H1 (cell line): Measurements from ENCODE around the gene TNIK. TPM values are rescaled to one million over a fixed set of nuclear protein-coding genes. Genes with fewer than 3 reads are reported as not detected.

Experiments used
- CTCF ChIA-PET: fragments of 300-600 bp; sonication (Branson Sonifier 250); formaldehyde crosslinking; loops from one replicate; lab custom pipeline; 2021; ENCODE audit not compliant: partially characterized antibody; lab: Charles Lee
- POLR2A ChIA-PET: fragments of 300-600 bp; sonication (Branson Sonifier 250); formaldehyde crosslinking; loops from one replicate; lab custom pipeline; 2021; ENCODE audit warnings: inconsistent platforms; ENCODE audit not compliant: partially characterized antibody; lab: Charles Lee
- DNase-seq, 2 experiments: peaks; one replicate each; pipeline versions ENCODE4 v3.0.0 to v3.0.0-alpha.2; 2010 to 2022; ENCODE audit warnings: low spot score in 2 of 2, low read depth in 1 of 2, mixed read lengths in 1 of 2
- FAIRE-seq: peaks from 2 replicates; lab custom pipeline; 2011; peaks lifted over from hg19 to GRCh38; lab: Jason Lieb, UNC
- H2AFZ ChIP-seq: 2 replicates; pipeline ENCODE4 v1.8.1; 2012; ENCODE audit warnings: low read length, inconsistent platforms
- H2AK5ac ChIP-seq: 2 replicates; pipeline ENCODE4 v1.6.1; 2013; ENCODE audit warnings: low read depth, low read length
- H2BK120ac ChIP-seq: replicated peaks from 2 replicates; pipeline ENCODE3; 2013; ENCODE audit warnings: low read depth, low read length, inconsistent platforms
- H2BK12ac ChIP-seq: 2 replicates; pipeline ENCODE4 v1.6.1; 2013; ENCODE audit warnings: low read depth, low read length
- H2BK15ac ChIP-seq: 2 replicates; pipeline ENCODE4 v1.6.1; 2013; ENCODE audit warnings: low read length
- H2BK20ac ChIP-seq: 2 replicates; pipeline ENCODE4 v1.6.1; 2013; ENCODE audit warnings: low read length
- H2BK5ac ChIP-seq: 2 replicates; pipeline ENCODE4 v1.6.1; 2013; ENCODE audit warnings: low read depth, low read length
- H3K14ac ChIP-seq: 2 replicates; pipeline ENCODE4 v1.6.1; 2013; ENCODE audit warnings: inconsistent platforms; ENCODE audit not compliant: insufficient read length
- H3K18ac ChIP-seq: 2 replicates; pipeline ENCODE4 v1.6.1; 2013; ENCODE audit warnings: low read length; ENCODE audit errors: extremely low read depth
- H3K23ac ChIP-seq: 2 replicates; pipeline ENCODE4 v1.6.1; 2013; ENCODE audit warnings: inconsistent platforms; ENCODE audit not compliant: insufficient read length
- H3K23me2 ChIP-seq: 2 replicates; pipeline ENCODE4 v1.6.1; 2013; ENCODE audit warnings: low read depth, low read length
- H3K27ac ChIP-seq: 2 replicates; pipeline ENCODE4 v1.6.1; 2011; ENCODE audit warnings: low read depth, low read length, inconsistent platforms
- H3K27me3 ChIP-seq, 4 experiments: replicated peaks in 1 of 4; 1 replicate in 1 of 4; 2 replicates in 3 of 4; pipeline versions ENCODE4 v1.6.1 to v1.8.1; 2011 to 2013; ENCODE audit warnings: low read length in 3 of 4, mild to moderate bottlenecking in 3 of 4, inconsistent platforms in 2 of 4, mixed read lengths in 2 of 4, moderate library complexity in 1 of 4; ENCODE audit not compliant: control insufficient read depth in 3 of 4, insufficient read depth in 3 of 4; ENCODE audit errors: extremely low read depth in 1 of 4
- H3K36me3 ChIP-seq, 4 experiments: 2 replicates each; pipeline versions ENCODE4 v1.6.1 to v1.8.1; 2011 to 2013; ENCODE audit warnings: mild to moderate bottlenecking in 4 of 4, low read length in 3 of 4, moderate library complexity in 2 of 4, control low read depth in 1 of 4, inconsistent platforms in 1 of 4; ENCODE audit not compliant: insufficient read depth in 4 of 4, control insufficient read depth in 2 of 4
- H3K4ac ChIP-seq: replicated peaks from 2 replicates; pipeline ENCODE3; 2013; ENCODE audit warnings: low read length, low read depth, mixed read lengths, inconsistent platforms; ENCODE audit not compliant: insufficient read length
- H3K4me1 ChIP-seq, 4 experiments: replicated peaks in 1 of 4; 1 replicate in 1 of 4; 2 replicates in 3 of 4; pipeline versions ENCODE4 v1.6.1 to v1.8.1; 2011 to 2013; ENCODE audit warnings: low read length in 3 of 4, inconsistent platforms in 2 of 4, mixed read lengths in 1 of 4; ENCODE audit not compliant: insufficient read depth in 4 of 4, control insufficient read depth in 3 of 4
- H3K4me2 ChIP-seq, 2 experiments: 2 replicates each; pipeline versions ENCODE4 v1.6.1 to v1.8.1; 2011 to 2013; ENCODE audit warnings: low read depth in 2 of 2, low read length in 2 of 2, control low read depth in 1 of 2, inconsistent platforms in 1 of 2, mild to moderate bottlenecking in 1 of 2; ENCODE audit not compliant: insufficient read depth in 1 of 2
- H3K4me3 ChIP-seq, 4 experiments: fragments of 200-600, 300-600 bp in 1 of 4; sonication (generic), shearing (Covaris generic), sonication (Bioruptor Twin) in 1 of 4; 2 replicates each; pipeline versions ENCODE4 v1.5.1 to v1.8.1; 2011 to 2016; ENCODE audit warnings: low read length in 4 of 4, low read depth in 3 of 4, control low read depth in 2 of 4, inconsistent platforms in 2 of 4, mild to moderate bottlenecking in 2 of 4, mixed read lengths in 1 of 4, moderate library complexity in 1 of 4; ENCODE audit not compliant: insufficient read depth in 2 of 4; ENCODE audit errors: extremely low read depth in 1 of 4
- H3K56ac ChIP-seq: replicated peaks from 2 replicates; pipeline ENCODE3; 2013; ENCODE audit warnings: low read depth, mild to moderate bottlenecking, mixed read lengths, low read length, inconsistent platforms; ENCODE audit not compliant: insufficient read length
- H3K79me1 ChIP-seq: 2 replicates; pipeline ENCODE4 v1.6.1; 2013; ENCODE audit warnings: low read depth, low read length, control low read depth
- H3K79me2 ChIP-seq, 2 experiments: 2 replicates each; pipeline versions ENCODE4 v1.6.1 to v1.8.1; 2012 to 2013; ENCODE audit warnings: low read length in 2 of 2, mild to moderate bottlenecking in 2 of 2, inconsistent platforms in 1 of 2; ENCODE audit not compliant: insufficient read depth in 2 of 2, control insufficient read depth in 1 of 2
- H3K9ac ChIP-seq, 4 experiments: replicated peaks in 1 of 4; 1 replicate in 1 of 4; 2 replicates in 3 of 4; pipeline versions ENCODE4 v1.6.1 to v1.8.1; 2011 to 2013; ENCODE audit warnings: low read depth in 3 of 4, low read length in 3 of 4, control low read depth in 2 of 4, mild to moderate bottlenecking in 2 of 4, moderate library complexity in 2 of 4, inconsistent platforms in 1 of 4; ENCODE audit errors: extremely low read depth in 1 of 4
- H3K9me3 ChIP-seq, 2 experiments: 2 replicates each; pipeline versions ENCODE4 v1.6.1 to v1.8.1; 2012 to 2013; ENCODE audit warnings: mild to moderate bottlenecking in 2 of 2, moderate library complexity in 2 of 2, control low read depth in 1 of 2, inconsistent platforms in 1 of 2, low read depth in 1 of 2, low read length in 1 of 2, mixed read lengths in 1 of 2; ENCODE audit not compliant: insufficient read depth in 2 of 2
- H4K20me1 ChIP-seq, 2 experiments: replicated peaks in 1 of 2; 2 replicates each; pipeline versions ENCODE3 to v1.8.1; 2011 to 2013; ENCODE audit warnings: inconsistent platforms in 2 of 2, low read length in 2 of 2, mild to moderate bottlenecking in 1 of 2; ENCODE audit not compliant: insufficient read depth in 2 of 2, control insufficient read depth in 1 of 2
- H4K5ac ChIP-seq: 2 replicates; pipeline ENCODE4 v1.6.1; 2013; ENCODE audit warnings: low read length, low read depth, mixed read lengths, inconsistent platforms; ENCODE audit not compliant: insufficient read length
- H4K8ac ChIP-seq: 2 replicates; pipeline ENCODE4 v1.8.0; 2013; ENCODE audit warnings: mild to moderate bottlenecking, moderate library complexity, low read length, inconsistent platforms; ENCODE audit not compliant: insufficient read depth; ENCODE audit errors: extremely low read depth
- H4K91ac ChIP-seq: replicated peaks from 2 replicates; pipeline ENCODE3; 2013; ENCODE audit warnings: low read length, mixed read lengths, inconsistent platforms; ENCODE audit not compliant: insufficient read length
- ASH2L ChIP-seq: fragments of 200-600, 300-600 bp; sonication (generic); IDR thresholded peaks from one replicate; pipeline ENCODE4 v1.7.1; 2017; ENCODE audit warnings: low read length
- FOSL1 ChIP-seq: IDR thresholded peaks from 2 replicates; pipeline ENCODE4 v1.6.1; 2011; ENCODE audit warnings: mild to moderate bottlenecking, low read depth, low read length, moderate library complexity; ENCODE audit not compliant: insufficient read depth
- KDM4A ChIP-seq: IDR thresholded peaks from one replicate; pipeline ENCODE4 v1.7.1; 2012; ENCODE audit warnings: low read depth, mild to moderate bottlenecking, moderate library complexity, low read length, inconsistent platforms; ENCODE audit not compliant: severe bottlenecking
- YY1 ChIP-seq: IDR thresholded peaks from 2 replicates; pipeline ENCODE4 v1.6.1; 2011; ENCODE audit warnings: low read depth, mild to moderate bottlenecking, low read length
- ZNF274 ChIP-seq: IDR thresholded peaks from 2 replicates; pipeline ENCODE4 v1.7.0; 2012; ENCODE audit warnings: low read length, borderline replicate concordance; ENCODE audit errors: extremely low read depth
- WGBS, 2 experiments: shearing (Covaris generic) in 1 of 2; methylation state at CpG; one replicate each; pipeline versions ENCODE4 v1.1.6 to v1.1.7; 2013 to 2015; ENCODE audit warnings: low lambda C conversion rate in 2 of 2, mixed read lengths in 2 of 2, inconsistent platforms in 1 of 2, low coverage in 1 of 2, missing lambda C conversion rate in 1 of 2; ENCODE audit not compliant: insufficient replicate concordance in 2 of 2, insufficient coverage in 1 of 2, insufficient read length in 1 of 2; ENCODE audit errors: extremely low coverage in 1 of 2, missing lambda C conversion rate in 1 of 2; 5-methylcytosine and 5-hydroxymethylcytosine counted together
- polyA plus RNA-seq, 7 experiments: library from polyadenylated mRNA; depleted of rRNA in 3 of 7; stranded (reverse) in 5 of 7; unstranded in 2 of 7; fragments of >200 nt in 5 of 7; fragments of 200-250 nt in 2 of 7; gene quantifications; 1 replicate in 5 of 7; 2 replicates in 1 of 7; 4 replicates in 1 of 7; pipeline versions ENCODE4 v1.2.1 to v1.2.3, GENCODE V29; 2011 to 2013; ENCODE audit warnings: missing spikeins in 2 of 7, mixed read lengths in 2 of 7
- total RNA-seq: library from RNA; stranded (reverse); fragmentation: NEBNext Ultra II Directional; extraction: Animal tissue kit (Norgen Biotek cat#: 25700); gene quantifications from 2 replicates; pipeline ENCODE4 v1.2.1, GENCODE V29; 2021
- TF ChIP-seq, protein P1 (sequence below), 3 experiments: IDR thresholded peaks; 1 replicate in 2 of 3; 2 replicates in 1 of 3; pipeline versions ENCODE4 v1.5.1 to v1.6.1; 2011; ENCODE audit warnings: low read length in 3 of 3, mild to moderate bottlenecking in 3 of 3, inconsistent platforms in 2 of 3, low read depth in 1 of 3, moderate library complexity in 1 of 3; ENCODE audit not compliant: insufficient read depth in 1 of 3; ENCODE audit errors: control extremely low read depth in 1 of 3
- TF ChIP-seq, protein P2 (sequence below): IDR thresholded peaks from 2 replicates; pipeline ENCODE4 v1.6.1; 2012; ENCODE audit warnings: low read length, inconsistent platforms

TNIK gene
- total and polyA plus RNA-seq, 2 of the 8 experiments (the other 6 are each of a cell fraction or from before 2014, with no cell fraction given), result 7.4 to 42.0 TPM

DNA sequence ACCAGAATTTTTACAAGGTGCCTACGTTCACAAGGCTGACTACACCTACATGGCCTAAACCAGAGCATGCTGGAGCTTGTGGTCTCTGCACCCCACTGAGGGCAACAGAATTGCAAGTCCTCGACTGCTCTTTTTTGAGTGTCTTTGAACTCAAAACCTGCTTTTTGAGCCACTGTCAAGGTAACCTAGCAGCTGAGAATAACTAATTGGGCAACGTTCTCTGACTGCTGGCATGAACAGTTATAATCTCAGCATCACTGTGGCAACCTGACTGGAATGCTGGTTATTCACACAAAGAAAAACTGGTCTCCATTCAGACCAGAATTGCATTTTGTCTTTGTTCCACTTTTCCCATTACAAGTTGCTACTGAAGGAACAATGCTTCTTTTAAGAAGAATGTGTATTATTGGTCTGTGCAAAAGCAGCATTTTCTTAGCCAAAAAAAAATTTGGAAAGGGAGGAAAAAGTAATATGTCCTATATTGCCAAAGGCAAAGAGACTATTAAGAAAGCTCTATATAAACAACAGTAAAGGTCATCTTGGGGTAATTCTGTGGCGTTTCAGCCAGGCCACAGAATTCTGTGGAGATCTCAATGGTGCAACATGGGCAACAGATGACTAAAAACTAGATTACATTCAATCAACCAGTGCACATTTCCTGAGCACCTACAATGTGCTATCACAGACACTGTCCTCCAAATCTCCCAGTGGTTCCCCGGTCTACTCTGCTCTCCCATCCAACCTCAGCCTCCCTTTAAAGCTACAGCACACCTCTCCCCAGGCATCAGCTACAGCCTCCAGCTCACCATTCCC lies 76.8 kb downstream of the TNIK start:
- Histone ChIP-seq H3K9me3 (no peaks in the 10 kb centered on the region), H2BK15ac (no peak overlapping the region), H3K4me1 (peaks cover 0 to 23% (median 18%) of the 10 kb centered on the region in 4 experiments; a peak in 4 of 7 replicates), H3K79me1 (peaks cover 2% of the 10 kb centered on the region; the same call in 1 of the 2 replicates), H3K4ac (no peak overlapping the region), H3K79me2 (peaks cover 0 to 46% of the 10 kb centered on the region in 2 experiments; a peak in 2 of 4 replicates), H3K23me2 (no peaks in the 10 kb centered on the region; the same call in 1 of the 2 replicates), H3K9ac (no peak overlapping the region), H3K18ac (no peak overlapping the region), H3K4me3 (no peak overlapping the region), H3K14ac (no peak overlapping the region), H3K4me2 (peak overlapping the region; percentile 39 to 63), H2AFZ (no peak overlapping the region), H2BK120ac (no peak overlapping the region), H4K91ac (no peak overlapping the region), H2AK5ac (no peak overlapping the region), H3K27ac (no peak overlapping the region), H4K5ac (no peak overlapping the region), H2BK5ac (no peak overlapping the region; the same call in 1 of the 2 replicates), H2BK20ac (peak overlapping the region; percentile 29; the same call in 1 of the 2 replicates), H4K20me1 (peaks cover 0 to 2% of the 10 kb centered on the region in 2 experiments), H3K23ac (no peak overlapping the region), H4K8ac (no peak overlapping the region), H3K36me3 (no peaks in the 10 kb centered on the region), H2BK12ac (peak overlapping the region; percentile 68), H3K27me3 (no peaks in the 10 kb centered on the region), H3K56ac (no peak overlapping the region)
- FAIRE-seq (no peak), DNase-seq (no peak)
- POLR2A ChIA-PET, result interaction anchor here (0.7 to 1.5 kb wide), 3 partner anchors 10 to 177 kb away, joined by 3 to 5 read pairs (median 3); no protein-coding TSS in a partner anchor
- WGBS, 2 experiments, result 46% methylated on average over 5 of the region's 5 CpGs; no CpG with 5 or more reads in 1 of the 2 experiments
- CTCF ChIA-PET, result interaction anchor here (0.8 to 3.5 kb wide), 6 partner anchors 9 to 70 kb away, joined by 3 to 18 read pairs (median 4); no protein-coding TSS in a partner anchor
- TF ChIP-seq FOSL1 (no peak), KDM4A (no peak), ASH2L (no peak), YY1 (no peak), ZNF274 (no peak)
- TF ChIP-seq, protein P1, sequence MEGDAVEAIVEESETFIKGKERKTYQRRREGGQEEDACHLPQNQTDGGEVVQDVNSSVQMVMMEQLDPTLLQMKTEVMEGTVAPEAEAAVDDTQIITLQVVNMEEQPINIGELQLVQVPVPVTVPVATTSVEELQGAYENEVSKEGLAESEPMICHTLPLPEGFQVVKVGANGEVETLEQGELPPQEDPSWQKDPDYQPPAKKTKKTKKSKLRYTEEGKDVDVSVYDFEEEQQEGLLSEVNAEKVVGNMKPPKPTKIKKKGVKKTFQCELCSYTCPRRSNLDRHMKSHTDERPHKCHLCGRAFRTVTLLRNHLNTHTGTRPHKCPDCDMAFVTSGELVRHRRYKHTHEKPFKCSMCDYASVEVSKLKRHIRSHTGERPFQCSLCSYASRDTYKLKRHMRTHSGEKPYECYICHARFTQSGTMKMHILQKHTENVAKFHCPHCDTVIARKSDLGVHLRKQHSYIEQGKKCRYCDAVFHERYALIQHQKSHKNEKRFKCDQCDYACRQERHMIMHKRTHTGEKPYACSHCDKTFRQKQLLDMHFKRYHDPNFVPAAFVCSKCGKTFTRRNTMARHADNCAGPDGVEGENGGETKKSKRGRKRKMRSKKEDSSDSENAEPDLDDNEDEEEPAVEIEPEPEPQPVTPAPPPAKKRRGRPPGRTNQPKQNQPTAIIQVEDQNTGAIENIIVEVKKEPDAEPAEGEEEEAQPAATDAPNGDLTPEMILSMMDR (IDR thresholded peaks at IDR 0.05; ENCODE audit: control extremely low read depth in 1 of 3, insufficient read depth in 1 of 3, low read depth in 1 of 3, low read length in 3 of 3), result no peak
- TF ChIP-seq, protein P2, sequence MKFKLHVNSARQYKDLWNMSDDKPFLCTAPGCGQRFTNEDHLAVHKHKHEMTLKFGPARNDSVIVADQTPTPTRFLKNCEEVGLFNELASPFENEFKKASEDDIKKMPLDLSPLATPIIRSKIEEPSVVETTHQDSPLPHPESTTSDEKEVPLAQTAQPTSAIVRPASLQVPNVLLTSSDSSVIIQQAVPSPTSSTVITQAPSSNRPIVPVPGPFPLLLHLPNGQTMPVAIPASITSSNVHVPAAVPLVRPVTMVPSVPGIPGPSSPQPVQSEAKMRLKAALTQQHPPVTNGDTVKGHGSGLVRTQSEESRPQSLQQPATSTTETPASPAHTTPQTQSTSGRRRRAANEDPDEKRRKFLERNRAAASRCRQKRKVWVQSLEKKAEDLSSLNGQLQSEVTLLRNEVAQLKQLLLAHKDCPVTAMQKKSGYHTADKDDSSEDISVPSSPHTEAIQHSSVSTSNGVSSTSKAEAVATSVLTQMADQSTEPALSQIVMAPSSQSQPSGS, result no peak
